Ramos (cell line): ENCODE results near the gene TARM1.

Experiments
- in situ Hi-C: fragments of 300-500 bp; cut with MboI; formaldehyde crosslinking; loops from one replicate; pipeline ENCODE4 v1.14.3; 2022; ENCODE audit warnings: low sequenced_read_pairs; ENCODE audit not compliant: unreplicated experiment

Gene TARM1

DNA sequence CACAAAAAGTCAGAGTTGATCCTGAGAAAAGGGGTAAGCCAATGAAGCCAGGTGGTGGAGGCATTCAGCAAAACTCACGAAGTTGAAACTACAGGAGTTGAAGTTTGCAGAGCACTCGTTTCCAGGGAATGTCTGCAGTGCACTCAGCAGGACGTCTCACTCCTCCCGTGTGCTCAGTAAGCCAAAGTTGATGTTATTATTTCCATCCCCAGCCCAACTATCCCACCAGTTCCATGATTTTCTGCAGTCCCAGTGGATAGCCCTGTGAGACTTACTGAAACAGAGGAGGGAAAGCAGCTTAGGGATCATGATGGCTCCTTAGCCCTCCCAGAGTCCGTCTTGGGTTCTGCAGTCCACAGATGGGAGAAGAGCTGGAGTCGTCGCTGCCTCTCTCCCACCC is at the start of gene TARM1:
TSS of gene TARM1 (minus strand) at position 334 of the 400 bp plus-strand sequence. CDS start at position 309, 25 bp downstream.
- in situ Hi-C loops, result no loop called here

DNA sequence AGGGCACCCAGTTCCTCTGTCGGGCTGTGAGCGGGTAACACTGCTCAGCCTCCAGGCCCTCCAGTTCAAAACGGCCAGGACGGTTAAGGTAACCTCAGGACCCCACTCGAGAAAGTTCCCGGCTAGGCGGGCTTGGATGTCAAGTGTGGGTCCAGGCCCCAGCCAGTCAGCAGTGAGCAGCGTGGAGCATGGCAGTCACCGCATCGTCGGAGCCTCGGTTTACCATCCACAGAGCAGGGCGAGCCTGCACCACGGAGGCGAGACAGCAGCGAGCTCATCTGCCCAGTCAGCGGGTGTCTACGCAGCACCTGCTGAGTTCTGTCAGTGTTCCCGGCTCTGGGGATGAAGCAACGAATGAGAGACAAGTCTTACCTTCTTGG is 48.4 kb upstream of the TARM1 start:
- in situ Hi-C loops, result no loop called here

DNA sequence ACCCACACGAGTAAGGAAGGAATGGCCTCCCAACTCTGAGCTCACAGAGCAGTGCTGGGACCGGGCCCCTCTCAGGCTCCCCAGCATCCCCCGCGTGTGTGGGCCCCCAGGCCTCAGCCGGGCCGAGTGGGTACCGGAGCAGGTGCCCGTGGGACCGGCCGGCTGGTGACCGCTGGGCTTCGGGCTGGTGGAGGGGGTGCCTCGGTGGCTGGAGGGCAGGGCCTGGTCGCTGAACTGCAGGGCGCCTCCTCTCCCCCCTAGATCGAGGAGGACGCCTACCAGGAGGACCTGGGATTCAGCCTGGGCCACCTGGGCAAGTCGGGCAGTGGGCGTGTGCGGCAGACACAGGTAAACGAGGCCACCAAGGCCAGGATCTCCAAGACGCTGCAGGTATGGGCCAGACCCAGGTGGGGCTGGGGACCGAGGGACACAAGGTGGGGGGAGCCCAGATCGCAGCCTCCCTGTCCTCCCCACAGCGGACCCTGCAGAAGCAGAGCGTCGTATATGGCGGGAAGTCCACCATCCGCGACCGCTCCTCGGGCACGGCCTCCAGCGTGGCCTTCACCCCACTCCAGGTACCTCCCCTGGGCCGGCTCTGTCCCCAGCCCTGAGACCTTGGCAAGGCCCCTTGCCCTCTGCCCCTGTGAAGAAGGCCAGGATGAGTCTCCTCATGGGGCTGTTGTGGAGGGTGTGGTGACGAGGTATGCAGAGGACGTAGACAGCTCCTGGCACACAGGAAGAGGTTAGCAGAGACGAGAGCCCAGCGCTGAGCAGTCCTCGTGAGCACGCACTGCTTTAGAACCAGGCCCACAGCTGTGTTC is 47.8 kb upstream of the TARM1 start:
- in situ Hi-C loops, result no loop called here

DNA sequence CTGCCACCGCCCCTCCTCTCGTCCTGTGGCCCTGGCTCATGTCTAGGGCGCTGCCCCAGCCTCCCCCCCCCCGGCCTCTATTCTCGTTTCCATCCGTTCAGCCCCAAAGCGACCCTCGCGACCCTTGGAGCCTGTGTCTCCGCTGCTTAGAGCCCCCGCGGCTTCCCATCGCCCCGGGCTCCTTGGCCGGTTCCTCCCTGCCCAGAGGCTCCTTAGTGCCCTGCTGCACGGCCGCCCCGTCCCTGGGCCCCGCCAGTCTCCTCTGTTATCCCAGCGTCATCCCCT is 47.2 kb upstream of the TARM1 start:
- in situ Hi-C loops, result no loop called here

DNA sequence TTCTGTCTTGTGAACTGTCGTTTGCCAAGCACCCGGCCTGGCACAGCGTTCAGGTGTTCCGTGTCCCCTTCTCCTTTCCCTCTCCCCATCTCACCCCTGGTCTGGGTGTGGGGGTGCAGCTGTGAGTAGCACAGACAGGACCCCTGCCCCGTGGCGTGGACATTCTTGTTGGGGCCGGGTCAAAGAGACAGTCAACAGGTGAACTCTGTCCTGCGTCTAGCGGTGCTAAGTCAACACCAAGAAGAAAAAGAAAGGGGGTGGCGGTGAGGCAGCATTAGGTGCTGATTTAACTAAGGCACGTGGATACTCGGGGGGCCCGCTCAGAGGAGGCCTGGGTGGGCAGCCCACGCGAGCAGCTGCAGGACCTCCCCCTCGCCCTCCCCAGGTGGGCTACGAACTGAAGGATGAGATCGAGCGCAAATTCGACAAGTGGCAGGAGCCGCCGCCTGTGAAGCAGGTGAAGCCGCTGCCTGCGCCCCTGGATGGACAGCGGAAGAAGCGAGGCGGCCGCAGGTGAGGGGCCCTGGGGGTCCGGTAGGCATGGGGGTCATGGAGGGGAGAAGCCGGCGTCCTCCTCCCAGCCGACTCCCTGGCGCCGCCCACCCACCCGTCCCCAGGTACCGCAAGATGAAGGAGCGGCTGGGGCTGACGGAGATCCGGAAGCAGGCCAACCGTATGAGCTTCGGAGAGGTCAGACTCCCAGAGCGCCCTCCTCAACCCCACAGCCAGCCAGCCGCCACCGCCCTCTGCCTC is 46.7 kb upstream of the TARM1 start:
- in situ Hi-C loops, result no loop called here

DNA sequence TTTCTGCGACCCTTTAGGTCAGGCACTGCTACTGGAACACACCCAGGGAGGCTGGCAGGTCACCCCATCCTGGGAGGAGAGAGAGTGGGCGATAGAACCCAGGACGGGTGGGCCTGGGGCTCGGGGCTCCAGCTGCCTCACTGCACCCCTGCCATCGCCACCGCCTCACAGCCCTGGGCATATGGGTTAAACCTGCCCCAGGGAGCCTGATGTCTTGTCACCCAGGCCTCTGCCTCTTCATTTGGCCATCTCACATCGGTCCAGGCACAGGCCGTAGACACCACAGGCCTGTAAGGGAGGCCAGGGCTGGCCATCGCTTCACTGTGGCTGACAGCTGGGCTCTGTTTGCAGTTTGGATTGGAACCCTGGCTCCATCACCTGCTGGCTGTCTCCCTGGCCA is 44.5 kb upstream of the TARM1 start:
- in situ Hi-C loops, result no loop called here

DNA sequence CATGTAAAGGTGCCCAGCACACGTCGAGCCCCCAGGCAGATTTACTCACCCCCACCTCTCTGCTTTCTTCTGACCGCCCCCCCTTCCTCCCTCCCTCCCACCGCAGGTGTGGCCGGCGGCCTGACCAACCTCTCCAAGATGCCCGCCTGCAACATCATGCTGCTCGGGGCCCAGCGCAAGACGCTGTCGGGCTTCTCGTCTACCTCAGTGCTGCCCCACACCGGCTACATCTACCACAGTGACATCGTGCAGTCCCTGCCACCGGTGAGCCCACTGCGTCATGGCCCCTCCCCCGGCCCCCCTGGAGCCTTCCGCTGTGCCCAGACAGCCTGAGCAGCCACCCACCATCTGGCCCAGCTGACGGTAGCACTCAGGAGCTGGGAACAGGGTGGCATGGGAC is 43.2 kb upstream of the TARM1 start:
- in situ Hi-C loops, result no loop called here

DNA sequence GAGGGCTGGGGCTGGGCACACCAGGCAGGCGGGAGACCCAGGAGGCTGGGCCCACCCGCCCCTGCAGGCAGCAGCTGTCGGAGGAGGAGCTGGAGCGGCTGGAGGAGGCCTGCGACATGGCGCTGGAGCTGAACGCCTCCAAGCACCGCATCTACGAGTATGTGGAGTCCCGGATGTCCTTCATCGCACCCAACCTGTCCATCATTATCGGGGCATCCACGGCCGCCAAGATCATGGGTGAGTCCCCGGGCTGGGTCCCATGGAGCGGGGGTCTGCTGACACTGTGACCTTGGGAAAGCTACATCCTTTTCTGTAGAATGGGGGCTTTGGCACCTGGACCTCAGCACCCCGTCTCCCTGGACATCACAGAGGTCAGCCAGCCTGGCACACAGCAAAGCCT is 42.5 kb upstream of the TARM1 start:
- in situ Hi-C loops, result no loop called here

DNA sequence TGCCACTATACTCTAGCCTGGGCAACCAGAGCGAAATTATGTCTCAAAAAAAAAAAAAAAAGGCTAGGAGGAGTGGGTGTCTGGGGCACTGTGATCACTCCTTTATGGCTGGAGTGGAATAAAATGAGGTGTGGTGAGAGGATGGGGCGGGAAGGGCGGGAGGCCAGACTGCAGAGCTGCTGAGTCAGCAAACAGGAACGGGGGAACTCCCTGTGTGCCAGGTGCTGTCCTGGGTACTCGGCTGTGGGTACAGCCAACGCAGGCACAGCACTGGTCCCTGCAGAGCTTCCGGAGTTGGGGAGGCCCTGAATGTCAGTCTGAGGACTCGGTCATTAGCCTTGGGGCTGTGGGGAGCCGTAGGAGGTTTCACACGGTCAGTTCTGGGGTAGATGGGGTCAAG is 40.1 kb upstream of the TARM1 start:
- in situ Hi-C loops, result no loop called here

DNA sequence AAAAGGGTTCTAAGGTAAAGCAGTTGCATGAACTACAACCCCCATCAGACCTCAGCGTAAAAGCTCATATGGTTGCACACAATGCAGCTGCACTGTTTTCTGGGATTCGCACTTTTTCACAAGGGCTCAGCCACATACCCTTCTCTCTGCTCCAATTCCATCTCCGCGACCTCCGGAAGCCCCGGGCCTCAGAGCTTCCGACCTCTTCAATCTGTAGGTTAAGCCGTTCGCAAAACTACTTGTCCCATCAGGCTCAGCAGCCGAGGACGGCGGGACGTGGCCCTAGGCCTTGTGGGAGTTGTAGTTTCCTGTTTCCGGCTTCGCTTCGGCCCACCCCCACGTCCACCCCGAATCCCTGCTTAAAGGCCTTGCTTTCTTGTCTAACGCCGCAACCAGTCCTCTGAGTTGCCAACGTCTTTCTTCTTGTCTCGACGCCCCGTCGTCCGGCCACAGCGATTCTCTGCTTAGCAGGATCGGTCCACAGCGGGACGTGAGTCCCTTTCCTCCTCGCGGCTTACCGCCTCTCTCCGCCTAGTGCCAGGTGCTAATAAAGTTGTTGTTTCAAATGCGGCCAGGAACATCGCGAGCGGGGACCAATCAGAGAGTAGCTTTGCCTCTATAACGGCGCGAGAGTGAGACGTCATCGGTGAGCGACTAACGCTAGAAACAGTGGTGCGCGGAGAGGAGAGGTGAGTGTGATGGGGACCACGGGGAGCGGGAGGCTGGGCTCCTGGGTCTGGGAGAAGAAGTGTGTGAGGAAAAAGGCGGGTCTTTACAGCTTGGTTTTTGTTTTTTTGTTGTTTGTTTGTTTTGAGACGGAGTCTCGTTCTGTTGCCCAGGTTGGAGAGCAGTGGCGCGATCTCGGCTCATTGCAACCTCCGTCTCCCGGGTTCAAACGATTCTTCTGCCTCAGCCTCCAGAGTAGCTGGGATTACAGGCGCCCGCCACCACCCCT is 34.2 kb upstream of the TARM1 start, which contains the start of the genes PRPF31 and TFPT:
TSS of gene PRPF31 (plus strand) at position 646 of the 955 bp plus-strand sequence. CDS start 2,525 bp downstream, outside the sequence.
TSS of gene TFPT (minus strand) at position 549 of the 955 bp plus-strand sequence. CDS start at position 161, 388 bp downstream.
- in situ Hi-C loops, result no loop called here

DNA sequence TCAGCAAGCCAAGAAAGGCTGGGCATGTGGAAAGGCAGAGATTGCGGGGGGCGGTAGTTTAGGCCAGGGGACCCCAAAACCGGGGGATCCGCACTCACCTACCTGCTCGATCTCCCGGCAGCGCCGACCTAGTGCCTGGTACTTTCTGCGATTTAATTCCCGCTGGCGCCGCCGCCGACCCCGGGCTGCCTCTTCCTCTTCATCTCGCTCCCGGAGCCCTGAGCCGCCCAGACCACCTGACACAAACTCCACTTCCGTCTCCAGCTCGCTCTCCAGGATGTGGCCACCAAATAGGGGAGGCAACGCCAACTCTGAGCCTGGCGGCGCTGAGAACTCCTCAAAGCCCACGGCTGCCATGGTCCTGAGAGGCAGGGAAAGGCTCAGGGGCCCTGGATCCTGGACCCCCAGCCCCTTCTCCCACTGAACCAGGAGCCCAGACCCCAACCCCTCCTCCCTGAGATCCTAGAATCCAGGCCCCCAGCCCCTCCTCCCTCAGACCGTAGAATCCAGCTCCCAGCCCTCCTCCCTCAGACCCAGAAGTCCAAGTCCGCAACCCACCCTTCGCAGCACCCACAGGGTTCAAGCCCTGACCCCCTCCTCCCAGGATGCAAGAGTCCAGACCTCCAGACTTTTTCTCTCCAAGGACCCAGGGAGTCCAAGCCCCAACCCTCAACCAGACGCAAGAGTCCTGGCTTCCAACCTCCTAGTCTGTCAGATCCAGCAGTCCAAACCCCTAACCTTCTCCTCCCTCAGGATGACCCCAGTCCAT is 33.4 kb upstream of the TARM1 start:
- in situ Hi-C loops, result no loop called here

DNA sequence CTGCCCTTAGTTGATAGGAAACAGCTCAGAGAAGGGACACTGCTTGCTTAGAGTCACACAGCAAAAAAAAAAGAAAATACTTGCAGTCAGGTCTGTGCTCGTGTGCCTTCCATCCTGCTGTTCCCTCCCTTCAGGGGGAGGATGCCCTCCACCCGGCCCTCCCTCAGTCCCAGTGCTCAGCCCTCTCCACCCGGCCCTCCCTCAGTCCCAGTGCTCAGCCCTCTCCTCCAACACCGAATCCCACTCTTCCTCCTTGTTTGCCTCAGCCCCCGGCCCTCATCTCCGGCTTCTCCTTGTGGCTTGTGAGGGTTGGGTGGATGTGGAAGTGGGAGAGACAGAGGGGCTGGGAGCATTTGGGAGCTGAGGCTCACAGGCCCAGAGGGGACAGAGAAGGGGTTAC is 28.5 kb upstream of the TARM1 start:
- in situ Hi-C loops, result no loop called here

DNA sequence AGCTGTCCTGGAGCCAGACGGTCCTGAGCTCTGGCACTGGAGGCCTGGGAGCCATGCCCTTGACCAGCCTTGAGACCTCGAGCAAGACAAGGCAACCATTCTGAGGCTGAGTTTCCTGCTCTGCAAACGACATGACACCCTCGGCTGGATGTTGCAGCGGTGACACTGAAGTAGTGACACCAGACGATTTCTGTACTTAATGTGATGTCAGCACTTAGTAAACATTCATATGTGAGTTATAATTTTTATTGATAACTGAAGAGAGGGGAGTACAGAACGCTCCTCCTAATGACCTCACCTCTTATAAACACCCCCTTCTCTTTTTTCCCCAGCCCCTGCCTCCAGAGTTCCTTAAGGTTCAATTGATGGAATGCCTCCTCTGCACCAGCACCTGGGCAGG is 27.3 kb upstream of the TARM1 start:
- in situ Hi-C loops, result no loop called here

DNA sequence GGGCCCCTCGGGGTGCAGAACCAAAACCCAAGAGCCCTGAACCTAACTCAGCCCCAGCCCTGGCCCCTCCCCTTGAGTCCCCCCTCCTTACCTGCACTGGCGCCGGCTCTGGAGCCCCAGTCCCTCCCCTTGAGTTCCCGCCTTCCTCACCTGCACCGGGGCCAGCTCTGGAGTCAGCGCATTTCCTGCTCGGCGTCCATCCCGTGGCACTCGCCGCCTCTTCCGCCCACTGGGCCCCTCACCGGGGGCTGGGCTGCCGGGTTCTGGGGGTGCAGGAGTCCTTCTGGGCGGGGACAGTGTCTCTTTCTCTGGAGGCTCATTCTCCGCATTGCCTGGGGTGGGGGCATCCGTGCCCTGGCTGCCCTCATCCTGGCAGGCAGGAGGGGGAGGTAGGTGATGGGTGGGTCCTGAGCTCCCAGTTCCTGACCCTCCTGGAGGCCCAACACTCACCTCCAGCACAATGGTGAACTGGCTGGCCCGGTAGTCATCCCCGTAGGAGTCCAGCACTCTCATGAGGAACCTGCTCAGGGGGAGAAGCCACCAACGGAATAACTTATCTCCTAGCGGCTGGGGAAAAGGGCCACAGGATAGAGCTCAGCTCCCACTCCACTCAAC is 26.8 kb upstream of the TARM1 start:
- in situ Hi-C loops, result no loop called here

DNA sequence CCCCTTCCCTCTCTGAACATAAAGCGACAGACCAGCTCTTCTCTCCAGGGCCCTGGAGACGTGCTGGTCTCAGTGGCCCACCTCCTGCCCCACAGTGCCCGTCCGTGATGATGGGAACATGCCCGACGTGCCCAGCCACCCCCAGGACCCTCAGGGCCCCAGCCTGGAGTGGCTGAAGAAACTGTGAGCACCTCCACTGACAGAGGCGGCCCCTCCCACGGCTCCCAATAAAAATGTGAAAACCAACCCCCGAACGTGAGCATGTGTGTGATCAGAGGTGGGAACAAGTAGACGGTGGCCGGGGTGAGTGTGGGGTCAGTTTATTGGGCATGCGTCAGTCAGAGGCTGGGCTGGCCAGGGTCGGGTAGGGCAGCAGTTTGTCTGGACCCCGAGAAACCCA is 25.6 kb upstream of the TARM1 start:
- in situ Hi-C loops, result no loop called here

DNA sequence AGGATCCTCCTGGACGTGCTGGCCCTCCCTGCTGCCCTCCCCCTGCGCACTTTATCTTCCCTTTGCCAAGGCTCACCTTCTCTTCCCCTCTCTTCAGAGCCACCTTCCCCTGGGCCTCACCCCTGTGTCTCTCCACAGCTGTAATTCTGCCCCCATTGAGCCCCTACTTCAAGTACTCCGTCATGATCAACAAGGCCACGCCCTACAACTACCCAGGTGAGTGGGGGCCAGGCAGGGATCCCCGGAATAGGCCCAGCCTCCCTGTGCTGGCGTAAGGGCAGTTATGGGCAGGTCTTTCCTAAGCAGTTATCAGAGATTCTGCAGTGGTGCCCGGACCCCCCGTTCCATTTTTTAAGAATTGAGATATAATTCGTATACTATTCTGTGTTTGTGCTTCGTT is 24.6 kb upstream of the TARM1 start:
- in situ Hi-C loops, result no loop called here

DNA sequence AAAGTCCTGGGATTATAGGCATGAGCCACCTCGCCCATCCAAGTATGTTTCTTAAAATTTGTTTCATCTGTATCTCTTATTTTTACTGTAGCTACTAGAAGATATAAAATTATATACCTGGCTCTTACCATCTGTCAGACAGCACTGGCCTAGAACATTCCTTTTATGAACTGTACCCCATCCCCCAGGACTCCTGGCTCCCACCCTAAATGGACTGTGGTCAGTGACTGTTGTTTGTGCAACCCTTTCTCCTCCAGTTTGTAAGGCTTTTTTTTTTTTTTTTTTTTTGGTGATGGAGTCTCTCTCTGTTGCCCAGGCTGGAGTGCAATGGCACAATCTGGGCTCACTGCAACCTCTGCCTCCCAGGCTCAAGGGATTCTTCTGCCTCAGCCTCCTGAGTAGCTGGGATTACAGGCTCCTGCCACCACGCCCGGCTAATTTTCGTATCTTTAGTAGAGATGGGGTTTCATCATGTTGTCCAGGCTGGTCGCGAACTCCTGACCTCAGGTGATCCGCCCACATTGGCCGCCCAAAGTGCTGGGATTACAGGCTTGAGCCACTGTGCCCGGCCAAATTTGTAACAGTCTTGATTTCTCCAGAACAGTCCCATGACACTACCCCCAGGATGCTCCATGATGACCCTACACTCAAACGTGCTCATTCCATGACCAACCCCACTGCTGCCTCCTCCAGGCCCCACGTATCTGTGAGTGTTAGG is 24.0 kb upstream of the TARM1 start:
- in situ Hi-C loops, result no loop called here

DNA sequence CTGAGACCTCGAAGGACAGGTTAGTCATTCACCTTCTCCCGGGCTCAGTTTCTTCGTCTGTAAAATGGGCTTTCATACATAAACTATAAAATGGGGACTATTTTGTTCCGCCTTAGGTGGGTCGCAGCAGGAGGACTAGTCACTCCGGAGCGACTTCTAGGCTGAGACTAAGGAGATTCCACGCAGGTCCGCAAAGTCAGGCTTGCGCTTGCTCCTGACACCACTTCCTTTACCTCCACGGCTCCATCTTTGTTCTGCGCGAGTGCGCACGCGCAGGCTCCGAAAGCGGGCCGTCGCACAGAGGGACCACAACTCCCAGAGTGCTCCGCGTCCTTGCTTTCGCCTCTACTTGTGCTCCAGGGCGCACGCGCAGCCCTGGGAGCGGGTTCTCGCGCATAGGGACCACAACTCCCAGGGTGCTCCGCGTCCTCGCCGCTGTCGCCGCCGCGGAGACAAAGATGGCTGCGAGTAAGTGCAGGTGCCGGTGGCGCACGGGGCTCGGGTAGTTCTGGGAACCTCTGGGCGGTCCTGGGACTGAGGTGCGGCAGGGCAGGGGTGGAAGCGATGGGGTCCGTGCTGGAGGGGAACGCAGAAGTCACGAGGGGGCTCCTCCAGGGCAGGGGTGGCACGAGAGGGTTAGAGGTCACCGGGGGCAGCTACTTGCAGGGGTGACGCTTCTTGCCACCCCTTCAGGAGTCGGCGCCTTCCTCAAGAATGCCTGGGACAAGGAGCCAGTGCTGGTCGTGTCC is 21.4 kb upstream of the TARM1 start, which contains the start of gene NDUFA3:
TSS of gene NDUFA3 (plus strand) at position 435 of the 749 bp plus-strand sequence. CDS start at position 459, 24 bp downstream.
- in situ Hi-C loops, result no loop called here
